ENCODE data around the gene E2F2. TPM values are rescaled to one million over a fixed set of nuclear protein-coding genes. Genes with fewer than 3 reads are reported as not detected.
"Not testable (repeated sequence)": the region's sequence is repeated elsewhere in the genome, so short reads cannot be mapped to it uniquely, and the experiment has no call there.

The E2F2 gene
- total RNA-seq, 2 experiments from 2014 or later: 24.4 to 26.0 TPM

DNA sequence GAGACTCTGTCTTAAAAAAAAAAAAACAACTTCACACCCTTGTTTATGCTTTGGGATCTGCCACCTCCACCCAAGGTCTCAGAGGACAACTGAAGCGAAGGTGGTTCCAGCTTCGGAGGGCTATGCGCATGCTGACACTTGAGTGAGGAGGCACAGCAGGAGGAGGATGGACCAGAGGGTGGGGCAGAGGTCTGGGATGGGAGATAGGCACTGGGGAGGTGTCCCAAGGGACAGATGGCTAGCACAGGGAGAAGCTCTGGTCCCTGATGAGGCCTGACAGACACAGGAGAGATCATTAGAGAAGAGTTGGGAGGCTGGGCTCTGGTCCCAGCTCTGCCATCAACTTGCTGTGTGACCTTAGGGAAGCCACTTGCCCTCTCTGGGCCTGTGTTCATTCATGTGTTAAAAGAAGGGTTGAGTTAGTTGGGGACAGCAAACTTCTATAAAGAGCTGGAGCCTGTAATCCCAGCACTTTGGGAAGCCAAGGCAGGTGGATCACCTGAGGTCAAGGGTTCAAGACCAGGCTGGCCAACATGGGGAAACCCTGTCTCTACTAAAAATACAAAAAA is 16.8 kb downstream of the E2F2 start:
- POLR2A ChIA-PET: no interaction called here
- CTCF ChIA-PET: interaction anchor here (0.6 to 3.3 kb wide), 5 partner anchors 10 to 139 kb away, joined by 3 to 15 read pairs (median 3); no protein-coding TSS in a partner anchor

DNA sequence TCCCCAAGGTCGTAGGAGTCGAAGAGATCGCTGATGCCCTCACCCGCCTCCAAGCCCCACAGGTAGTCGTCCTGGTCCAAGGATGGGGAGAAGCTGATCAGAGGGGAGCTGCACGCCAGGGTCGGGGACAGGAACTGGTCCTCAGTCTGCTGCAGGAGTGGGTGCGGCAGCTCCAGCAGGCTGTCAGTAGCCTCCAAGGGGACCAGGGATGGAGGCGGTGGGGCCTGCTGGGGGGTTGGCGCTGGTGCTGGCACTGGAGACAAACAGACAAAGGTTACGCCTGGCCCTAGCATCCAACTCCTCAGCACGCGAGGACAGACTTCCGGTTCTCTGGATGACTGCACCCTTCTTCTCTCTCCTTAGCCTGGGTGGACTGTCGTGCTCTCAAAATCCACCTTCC is 21.1 kb downstream of the E2F2 start:
- POLR2A ChIA-PET: no interaction called here
- CTCF ChIA-PET: no interaction called here

GRCh38 chr1:23506376-23507107 is 24.5 kb downstream of the E2F2 start:
- ChIA-PET CTCF (interaction anchor here (0.8 to 1.1 kb wide), 2 partner anchors 10 to 33 kb away, joined by 3 to 7 read pairs; no protein-coding TSS in a partner anchor), POLR2A (no interaction called here)

- POLR2A ChIA-PET: no interaction called here
- CTCF ChIA-PET: interaction anchor here (1.1 kb wide), 1 partner anchor 9 kb away, joined by 7 read pairs; no protein-coding TSS in a partner anchor
These were observed 25.2 kb downstream of the E2F2 start for GRCh38 chr1:23505851-23506250.

- CTCF ChIA-PET, POLR2A ChIA-PET: not testable (repeated sequence)
These were observed 26.9 kb downstream of the E2F2 start for GRCh38 chr1:23504156-23504555.

- ChIA-PET POLR2A (no interaction called here), CTCF (no interaction called here)
These were observed 28.1 kb downstream of the E2F2 start for GRCh38 chr1:23502951-23503350.

DNA sequence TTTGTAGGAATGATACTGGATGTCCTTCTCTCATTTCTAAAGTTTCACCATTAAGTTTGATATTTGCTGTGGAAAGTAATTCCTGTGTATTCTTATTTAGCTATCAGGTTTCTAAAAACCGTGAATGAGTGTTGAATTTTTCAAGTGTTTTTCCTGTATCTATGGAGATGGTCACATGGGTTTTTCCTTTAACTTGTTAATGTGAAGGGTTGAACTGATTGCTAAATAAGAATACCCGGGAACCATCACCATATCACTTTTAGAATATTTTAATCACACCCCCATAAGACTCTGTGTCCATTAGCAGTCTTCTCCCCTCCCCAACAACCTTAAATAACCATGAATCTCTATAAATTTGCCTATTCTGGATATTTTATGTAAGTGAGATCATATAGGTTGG is 30.6 kb downstream of the E2F2 start:
- ChIA-PET POLR2A (no interaction called here), CTCF (interaction anchor here (0.6 to 6.8 kb wide), 2 partner anchors 28 to 40 kb away, joined by 5 to 79 read pairs; partner anchors contain the start of gene E2F2)

DNA sequence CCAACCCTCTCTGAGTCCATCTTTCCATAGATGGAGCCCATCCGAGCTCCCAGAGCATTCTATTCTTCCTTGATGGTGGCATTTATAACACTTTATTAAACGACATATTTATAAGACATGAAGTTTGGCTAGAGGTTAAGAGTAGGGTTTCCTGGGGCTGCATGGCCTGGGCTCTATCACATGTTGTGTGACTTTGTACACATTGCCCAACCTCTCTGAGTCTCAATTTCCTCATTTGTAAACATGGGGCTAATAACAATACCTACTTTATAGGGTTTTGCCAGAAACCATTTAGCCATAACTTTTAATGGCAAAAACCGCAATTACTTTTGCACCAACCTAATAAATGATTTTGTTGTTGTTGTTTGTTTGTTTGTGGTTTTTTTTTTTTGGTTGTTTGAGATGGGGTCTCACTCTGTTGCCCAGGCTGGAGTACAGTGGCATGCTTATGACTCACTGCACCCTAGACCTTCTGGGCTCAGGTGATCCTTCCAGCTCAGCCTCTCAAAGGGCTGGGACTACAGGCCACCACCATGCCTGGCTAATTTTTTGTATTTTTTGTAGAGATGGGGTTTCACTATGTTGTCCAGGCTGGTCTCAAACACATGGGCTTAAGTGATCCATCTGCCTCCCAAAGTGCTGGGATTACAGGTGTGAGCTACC is 33.1 kb downstream of the E2F2 start:
- ChIA-PET POLR2A (interaction anchor here (1.6 kb wide), 1 partner anchor 33 kb away, joined by 3 read pairs; the partner anchor contains the start of gene E2F2), CTCF (interaction anchor here (0.6 to 6.8 kb wide), 20 partner anchors 10 to 276 kb away, joined by 3 to 165 read pairs (median 4); partner anchors contain the start of genes ASAP3, E2F2 and RPL11)

DNA sequence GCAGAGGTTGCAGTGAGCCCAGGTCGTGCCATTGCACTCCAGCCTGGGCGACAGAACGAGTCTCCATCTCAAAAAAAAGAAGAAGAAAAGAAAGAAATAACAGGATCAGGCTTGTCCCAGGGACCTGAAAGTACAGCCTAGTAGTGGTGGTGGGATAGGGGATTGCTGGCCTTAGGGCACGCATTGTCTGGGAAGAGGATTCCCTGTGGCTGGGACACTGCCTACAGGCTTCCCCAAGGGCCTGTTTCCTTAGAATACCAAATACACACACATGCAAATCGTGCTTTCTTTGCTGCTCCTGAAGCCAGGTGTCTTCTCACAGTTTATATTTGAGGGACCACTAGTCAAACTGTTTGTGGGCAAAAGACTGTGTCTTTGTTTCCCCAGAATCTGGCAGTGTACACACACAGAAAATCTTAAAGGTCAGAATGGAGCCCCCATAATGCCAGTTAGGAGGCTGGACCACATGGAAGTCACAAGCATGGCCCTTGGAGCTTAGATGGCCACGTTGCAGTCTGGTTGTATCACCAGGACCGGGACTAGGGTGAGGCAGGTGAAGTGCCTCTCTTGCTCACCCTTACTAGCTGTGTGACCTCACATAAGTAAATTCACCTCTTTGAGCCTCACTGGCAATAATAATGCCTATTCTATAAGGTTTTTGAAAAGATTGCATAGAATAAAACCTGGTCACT is 34.4 kb downstream of the E2F2 start:
- CTCF ChIA-PET: interaction anchor here (0.6 to 6.8 kb wide), 27 partner anchors 10 to 194 kb away, joined by 3 to 165 read pairs (median 4); partner anchors contain the start of genes ASAP3 and E2F2

DNA sequence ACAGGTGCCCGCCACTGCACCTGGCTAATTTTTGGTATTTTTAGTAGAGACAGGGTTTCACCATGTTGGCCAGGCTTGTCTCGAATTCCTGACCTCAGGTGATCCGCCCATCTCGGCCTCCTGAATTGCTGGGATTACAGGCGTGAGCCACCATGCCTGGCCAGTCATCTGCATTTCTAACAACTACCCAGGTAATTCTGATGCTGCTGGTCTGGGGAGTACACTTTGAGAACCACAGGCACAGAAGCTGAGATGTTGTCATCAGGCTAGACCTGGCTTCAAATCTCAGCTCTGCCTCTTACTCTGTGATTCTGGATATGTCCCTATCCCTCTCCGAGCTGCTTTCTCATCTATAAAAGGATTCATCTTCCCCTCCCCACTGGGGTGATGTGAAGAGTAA is 36.2 kb downstream of the E2F2 start:
- POLR2A ChIA-PET: not testable (repeated sequence)
- CTCF ChIA-PET: interaction anchor here (1.1 to 6.8 kb wide), 5 partner anchors 10 to 138 kb away, joined by 3 to 165 read pairs (median 32); partner anchors contain the start of genes ASAP3 and E2F2

More for the DNA sequence above, 34.4 kb downstream of the E2F2 start:
- POLR2A ChIA-PET: interaction anchor here (0.7 to 1.6 kb wide), 3 partner anchors 31 to 37 kb away, joined by 3 to 5 read pairs (median 4); partner anchors contain the start of gene E2F2

GRCh38 chr1:23492776-23493175 is 38.3 kb downstream of the E2F2 start:
- CTCF ChIA-PET: interaction anchor here (1.5 to 6.8 kb wide), 2 partner anchors 36 to 47 kb away, joined by 3 to 165 read pairs; no protein-coding TSS in a partner anchor
- POLR2A ChIA-PET: not testable (repeated sequence)

DNA sequence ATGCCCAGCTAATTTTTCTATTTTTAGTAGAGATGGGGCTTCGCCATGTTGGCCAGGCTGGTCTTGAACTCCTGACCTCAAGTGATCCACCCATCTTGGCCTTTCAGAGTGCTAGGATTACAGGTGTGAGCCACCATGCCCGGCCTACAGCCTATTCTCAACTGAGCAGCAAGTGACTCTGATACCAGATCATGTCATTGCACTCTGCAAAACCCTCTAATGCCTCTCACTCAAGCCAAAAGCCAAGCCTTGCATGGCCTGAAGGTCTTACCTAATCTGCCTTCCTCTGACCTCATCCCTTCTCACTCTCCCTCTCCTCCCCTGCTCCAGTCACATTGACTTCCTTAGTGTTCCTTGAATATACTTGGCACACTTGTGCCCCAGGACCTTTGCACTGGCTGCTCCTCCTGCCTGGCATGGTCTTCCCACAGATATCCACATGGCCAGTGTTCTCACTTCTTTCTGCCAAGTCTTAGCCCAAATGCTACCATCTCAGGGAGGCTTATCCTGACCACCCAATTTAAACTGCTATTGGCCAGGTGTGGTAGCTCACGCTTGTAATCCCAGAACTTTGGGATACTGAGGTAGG is 38.8 kb downstream of the E2F2 start:
- ChIA-PET POLR2A (no interaction called here), CTCF (interaction anchor here (0.7 kb wide), 1 partner anchor 66 kb away, joined by 3 read pairs; no protein-coding TSS in a partner anchor)

GRCh38 chr1:23489842-23490241 is 41.2 kb downstream of the E2F2 start:
- POLR2A ChIA-PET: interaction anchor here (0.5 kb wide), 1 partner anchor 147 kb away, joined by 6 read pairs; no protein-coding TSS in a partner anchor
- CTCF ChIA-PET: interaction anchor here (0.8 to 1.4 kb wide), 2 partner anchors 50 to 148 kb away, joined by 3 read pairs; no protein-coding TSS in a partner anchor

GRCh38 chr1:23485002-23485332 is 46.1 kb downstream of the E2F2 start:
- ChIA-PET POLR2A (no interaction called here), CTCF (interaction anchor here (0.5 to 5.6 kb wide), 7 partner anchors 12 to 152 kb away, joined by 3 to 32 read pairs (median 5); no protein-coding TSS in a partner anchor)

- POLR2A ChIA-PET: interaction anchor here (0.6 to 1.2 kb wide), 2 partner anchors 140 to 373 kb away, joined by 4 to 11 read pairs; partner anchors contain the start of gene HNRNPR
- CTCF ChIA-PET: interaction anchor here (0.8 to 5.6 kb wide), 6 partner anchors 9 to 153 kb away, joined by 3 to 32 read pairs (median 6); no protein-coding TSS in a partner anchor
These were observed 46.6 kb downstream of the E2F2 start for GRCh38 chr1:23484253-23485001.

- ChIA-PET POLR2A (interaction anchor here (0.6 to 1.2 kb wide), 2 partner anchors 139 to 372 kb away, joined by 4 to 11 read pairs; partner anchors contain the start of gene HNRNPR), CTCF (interaction anchor here (1.1 to 5.6 kb wide), 5 partner anchors 10 to 154 kb away, joined by 3 to 32 read pairs (median 7); no protein-coding TSS in a partner anchor)
These were observed 47.4 kb downstream of the E2F2 start, which contains the start of gene ASAP3 for GRCh38 chr1:23483321-23484252. Gene ASAP3, minus strand, starts transcription at chr1:23484179. Its CDS starts 46 bp downstream, at chr1:23484133.

Data from activated CD8-positive, alpha-beta memory T cell treated with anti-CD3 and anti-CD28 coated beads for 36 hours (primary cell).